IMR-90 (cell line): Measurements from ENCODE around the gene ALKBH1. TPM values are rescaled to one million over a fixed set of nuclear protein-coding genes. Genes with fewer than 3 reads are reported as not detected.

ENCODE experiments used
- ATAC-seq: fragments of 200-7000 bp; cut with Tn5 transposase; 2 replicates; pipeline ENCODE4 v1.9.1; 2020; ENCODE audit warnings: low read depth, mild to moderate bottlenecking, moderate library complexity
- BruUV-seq: library from RNA; stranded (reverse); fragments of 400-500 nt; replicated peaks from 2 replicates; lab custom pipeline; 2021; lab: Mats Ljungman, UMichigan
- CTCF ChIA-PET: fragments of 300-600 bp; formaldehyde crosslinking; extraction: SDS; loops from one replicate; lab custom pipeline; 2021; ENCODE audit warnings: antibody characterized with exemption; lab: Yijun Ruan, JAX
- POLR2A ChIA-PET: fragments of 300-600 bp; sonication (Branson Sonifier 250); formaldehyde crosslinking; loops from one replicate; lab custom pipeline; 2022; ENCODE audit warnings: antibody characterized with exemption; ENCODE audit not compliant: unreplicated experiment; lab: Charles Lee
- DNase-seq: peaks from one replicate; pipeline ENCODE4 v3.0.0; 2013
- H2AFZ ChIP-seq: replicated peaks from 2 replicates; pipeline ENCODE3; 2013; ENCODE audit warnings: low read length, mild to moderate bottlenecking; ENCODE audit not compliant: poor library complexity
- H2AK5ac ChIP-seq: 2 replicates; pipeline ENCODE4 v1.6.1; 2013; ENCODE audit warnings: low read depth, low read length, inconsistent platforms
- H2AK9ac ChIP-seq: replicated peaks from 2 replicates; pipeline ENCODE3; 2013; ENCODE audit warnings: mild to moderate bottlenecking, low read depth, low read length, moderate library complexity; ENCODE audit not compliant: poor library complexity
- H2BK120ac ChIP-seq: 2 replicates; pipeline ENCODE4 v1.6.1; 2013; ENCODE audit warnings: low read depth, low read length, inconsistent platforms
- H2BK15ac ChIP-seq: 3 replicates; pipeline ENCODE4 v1.6.1; 2013; ENCODE audit warnings: low read depth, low read length, inconsistent platforms
- H2BK20ac ChIP-seq: 2 replicates; pipeline ENCODE4 v1.6.1; 2013; ENCODE audit warnings: low read depth, mild to moderate bottlenecking, inconsistent platforms, low read length, moderate library complexity
- H2BK5ac ChIP-seq: 2 replicates; pipeline ENCODE4 v1.6.1; 2013; ENCODE audit warnings: mild to moderate bottlenecking, low read depth, low read length, inconsistent platforms; ENCODE audit not compliant: poor library complexity, severe bottlenecking
- H3K14ac ChIP-seq: replicated peaks from 2 replicates; pipeline ENCODE4 v1.6.1; 2013; ENCODE audit warnings: low read depth, low read length, inconsistent platforms
- H3K18ac ChIP-seq: 2 replicates; pipeline ENCODE4 v1.6.1; 2013; ENCODE audit warnings: low read depth, low read length, control low read depth
- H3K23ac ChIP-seq: 2 replicates; pipeline ENCODE4 v1.6.1; 2013; ENCODE audit warnings: low read depth, low read length, inconsistent platforms
- H3K27ac ChIP-seq: 2 replicates; pipeline ENCODE4 v1.5.1; 2013; ENCODE audit warnings: mild to moderate bottlenecking, control low read depth, low read length; ENCODE audit not compliant: insufficient read depth
- H3K27me3 ChIP-seq: 2 replicates; pipeline ENCODE4 v1.6.1; 2013; ENCODE audit warnings: low read length; ENCODE audit not compliant: control insufficient read depth, insufficient read depth
- H3K36me3 ChIP-seq: 2 replicates; pipeline ENCODE4 v1.6.1; 2013; ENCODE audit warnings: low read length, mixed read lengths; ENCODE audit not compliant: control insufficient read depth, insufficient read depth
- H3K4ac ChIP-seq: 2 replicates; pipeline ENCODE4 v1.6.1; 2013; ENCODE audit warnings: low read depth, low read length, inconsistent platforms
- H3K4me1 ChIP-seq: 2 replicates; pipeline ENCODE4 v1.6.1; 2013; ENCODE audit warnings: low read length, mixed read lengths; ENCODE audit not compliant: control insufficient read depth, insufficient read depth
- H3K4me2 ChIP-seq: 2 replicates; pipeline ENCODE4 v1.6.1; 2013; ENCODE audit warnings: low read depth, mild to moderate bottlenecking, control low read depth, low read length, moderate library complexity
- H3K4me3 ChIP-seq: 2 replicates; pipeline ENCODE4 v1.5.1; 2013; ENCODE audit warnings: low read depth, mild to moderate bottlenecking, control low read depth, low read length, moderate library complexity; ENCODE audit not compliant: insufficient read depth
- H3K56ac ChIP-seq: 2 replicates; pipeline ENCODE4 v1.6.1; 2013; ENCODE audit warnings: low read length, inconsistent platforms; ENCODE audit not compliant: insufficient read depth; ENCODE audit errors: extremely low read depth
- H3K79me1 ChIP-seq, 2 experiments: 2 replicates each; pipeline ENCODE4 v1.6.1; 2013; ENCODE audit warnings: low read length in 2 of 2, inconsistent platforms in 1 of 2, low read depth in 1 of 2
- H3K9ac ChIP-seq: 2 replicates; pipeline ENCODE4 v1.6.1; 2013; ENCODE audit warnings: low read depth, low read length, control low read depth
- H3K9me1 ChIP-seq: 2 replicates; pipeline ENCODE4 v1.6.1; 2013; ENCODE audit warnings: low read length, inconsistent platforms; ENCODE audit not compliant: insufficient read depth
- H3K9me3 ChIP-seq: 2 replicates; pipeline ENCODE4 v1.6.1; 2013; ENCODE audit warnings: low read length; ENCODE audit not compliant: control insufficient read depth, insufficient read depth
- H4K20me1 ChIP-seq: 2 replicates; pipeline ENCODE4 v1.6.1; 2013; ENCODE audit warnings: low read length, inconsistent platforms; ENCODE audit not compliant: insufficient read depth
- H4K5ac ChIP-seq: 2 replicates; pipeline ENCODE4 v1.6.1; 2013; ENCODE audit warnings: mild to moderate bottlenecking, low read depth, low read length, control low read depth
- H4K8ac ChIP-seq, 2 experiments: 2 replicates each; pipeline ENCODE4 v1.6.1; 2013; ENCODE audit warnings: low read depth in 2 of 2, low read length in 2 of 2, control low read depth in 1 of 2, inconsistent platforms in 1 of 2
- H4K91ac ChIP-seq: 2 replicates; pipeline ENCODE4 v1.6.1; 2013; ENCODE audit warnings: low read depth, low read length, inconsistent platforms; ENCODE audit not compliant: insufficient read depth
- MAFK ChIP-seq: IDR thresholded peaks from 2 replicates; pipeline ENCODE4 v1.6.1; 2012; ENCODE audit warnings: low read depth, low read length, improper control_type of control experiment
- MAZ ChIP-seq: IDR thresholded peaks from 2 replicates; pipeline ENCODE4 v1.6.1; 2012; ENCODE audit warnings: low read depth, mild to moderate bottlenecking, low read length, improper control_type of control experiment, moderate library complexity, borderline replicate concordance
- POLR2A ChIP-seq: IDR thresholded peaks from 2 replicates; pipeline ENCODE4 v1.6.1; 2012; ENCODE audit warnings: mild to moderate bottlenecking, low read depth, low read length
- RAD21 ChIP-seq: IDR thresholded peaks from 2 replicates; pipeline ENCODE4 v1.6.1; 2012; ENCODE audit warnings: low read length, improper control_type of control experiment
- RCOR1 ChIP-seq: IDR thresholded peaks from 2 replicates; pipeline ENCODE4 v1.6.1; 2012; ENCODE audit warnings: mild to moderate bottlenecking, low read length, improper control_type of control experiment; ENCODE audit not compliant: insufficient replicate concordance
- RFX5 ChIP-seq: IDR thresholded peaks from 2 replicates; pipeline ENCODE4 v1.8.0; 2012; ENCODE audit warnings: low read depth, mild to moderate bottlenecking, low read length, moderate library complexity
- SMC3 ChIP-seq: fragments of 150-350 bp; IDR thresholded peaks from 2 replicates; pipeline ENCODE4 v1.6.1; 2016; ENCODE audit warnings: low read depth, mild to moderate bottlenecking, antibody characterized with exemption, low read length, moderate library complexity
- dilution Hi-C: fragments of 300-500 bp; cut with HindIII; formaldehyde crosslinking; loops from one replicate; pipeline ENCODE4 v1.14.3; 2018; ENCODE audit warnings: low sequenced_read_pairs; ENCODE audit not compliant: unreplicated experiment
- in situ Hi-C: fragments of 300-500 bp; cut with MboI; formaldehyde crosslinking; loops from 3 replicates; pipeline ENCODE4 v1.14.3; 2019; ENCODE audit warnings: low sequenced_read_pairs, inconsistent platforms, mixed read lengths
- intact Hi-C: fragments of 100-400 bp; cut with micrococcal nuclease; formaldehyde crosslinking; loops from 2 replicates; pipeline ENCODE4 v1.10.0; 2022
- polyA plus RNA-seq, 3 experiments: library from polyadenylated mRNA; depleted of rRNA; stranded (reverse); fragments of >200 nt; gene quantifications; 2 replicates each; pipeline ENCODE4 v1.2.3, GENCODE V29; 2012; ENCODE audit warnings: low replicate concordance in 1 of 3
- total RNA-seq: library from RNA; depleted of rRNA; stranded (reverse); fragments of >200 nt; gene quantifications from 2 replicates; pipeline ENCODE4 v1.2.3, GENCODE V29; 2012
- TF ChIP-seq, protein P1 (sequence below): conservative IDR thresholded peaks from 2 replicates; pipeline ENCODE4 v1.5.1; 2012; ENCODE audit warnings: mild to moderate bottlenecking, low read depth, low read length, improper control_type of control experiment

Gene ALKBH1
- total and polyA plus RNA-seq, 2 of the 4 experiments (the other 2 are of a cell fraction): 10.0 to 10.8 TPM

DNA sequence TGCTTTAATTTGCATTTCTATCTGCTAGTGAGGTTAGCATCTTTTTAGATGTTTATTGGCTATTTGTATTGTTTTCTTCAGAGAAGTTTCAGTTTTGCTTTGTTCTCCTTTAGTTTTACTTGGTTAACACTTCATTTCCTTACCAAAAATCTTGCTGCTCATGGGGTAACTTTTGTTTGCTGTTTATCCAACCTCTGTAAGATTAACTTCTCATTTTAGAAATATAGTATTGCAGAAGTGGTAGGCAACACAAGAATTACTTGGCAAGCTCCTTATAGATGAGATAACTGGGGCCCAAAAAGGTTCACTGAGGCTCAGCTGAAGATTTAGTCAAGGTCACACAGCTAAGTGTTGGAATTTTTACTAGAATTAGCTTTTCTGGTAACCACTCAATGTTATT is 40.5 kb downstream of the ALKBH1 start:
- Histone ChIP-seq H2BK20ac (no peak overlapping the region), H3K56ac (no peak overlapping the region), H3K9ac (no peak overlapping the region), H3K79me1 (no peaks in the 10 kb centered on the region), H3K9me1 (peaks cover 2% of the 10 kb centered on the region; the same call in 1 of the 2 replicates), H2AK5ac (no peak overlapping the region), H3K4ac (no peak overlapping the region), H4K91ac (no peak overlapping the region), H3K27me3 (no peaks in the 10 kb centered on the region), H3K4me2 (no peak overlapping the region), H2BK120ac (no peak overlapping the region), H3K4me3 (no peak overlapping the region), H2BK15ac (no peak overlapping the region), H3K4me1 (peaks cover 4% of the 10 kb centered on the region; the same call in 1 of the 2 replicates), H2AK9ac (no peak overlapping the region), H2AFZ (no peak overlapping the region), H4K8ac (no peak overlapping the region), H3K14ac (no peak overlapping the region), H4K5ac (no peak overlapping the region), H3K18ac (no peak overlapping the region), H4K20me1 (no peaks in the 10 kb centered on the region), H2BK5ac (no peak overlapping the region), H3K23ac (no peak overlapping the region), H3K27ac (no peak overlapping the region), H3K36me3 (no peaks in the 10 kb centered on the region), H3K9me3 (no peaks in the 10 kb centered on the region)
- intact Hi-C loops (no loop called here), in situ Hi-C loops (no loop called here), dilution Hi-C loops (no loop called here)
- ATAC-seq (no peak), DNase-seq (no peak)
- TF ChIP-seq MAZ (no peak), MAFK (no peak), SMC3 (no peak), RCOR1 (no peak), RAD21 (no peak), RFX5 (no peak), POLR2A (no peak)
- TF ChIP-seq, protein P1, sequence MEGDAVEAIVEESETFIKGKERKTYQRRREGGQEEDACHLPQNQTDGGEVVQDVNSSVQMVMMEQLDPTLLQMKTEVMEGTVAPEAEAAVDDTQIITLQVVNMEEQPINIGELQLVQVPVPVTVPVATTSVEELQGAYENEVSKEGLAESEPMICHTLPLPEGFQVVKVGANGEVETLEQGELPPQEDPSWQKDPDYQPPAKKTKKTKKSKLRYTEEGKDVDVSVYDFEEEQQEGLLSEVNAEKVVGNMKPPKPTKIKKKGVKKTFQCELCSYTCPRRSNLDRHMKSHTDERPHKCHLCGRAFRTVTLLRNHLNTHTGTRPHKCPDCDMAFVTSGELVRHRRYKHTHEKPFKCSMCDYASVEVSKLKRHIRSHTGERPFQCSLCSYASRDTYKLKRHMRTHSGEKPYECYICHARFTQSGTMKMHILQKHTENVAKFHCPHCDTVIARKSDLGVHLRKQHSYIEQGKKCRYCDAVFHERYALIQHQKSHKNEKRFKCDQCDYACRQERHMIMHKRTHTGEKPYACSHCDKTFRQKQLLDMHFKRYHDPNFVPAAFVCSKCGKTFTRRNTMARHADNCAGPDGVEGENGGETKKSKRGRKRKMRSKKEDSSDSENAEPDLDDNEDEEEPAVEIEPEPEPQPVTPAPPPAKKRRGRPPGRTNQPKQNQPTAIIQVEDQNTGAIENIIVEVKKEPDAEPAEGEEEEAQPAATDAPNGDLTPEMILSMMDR: no peak
- BruUV-seq: no TSS peak
- CTCF ChIA-PET: interaction anchor here (0.7 kb wide), 2 partner anchors 28 to 220 kb away, joined by 4 read pairs; no protein-coding TSS in a partner anchor
- POLR2A ChIA-PET: no interaction called here
